Natural killer cell (primary cell): ENCODE data around the gene CEP112. TPM values are rescaled to one million over a fixed set of nuclear protein-coding genes. Genes with fewer than 3 reads are reported as not detected.

Source experiments
- ATAC-seq, 3 donors: fragments of 150-1000 bp in 2 of 3; fragments of 200-7000 bp in 1 of 3; cut with Tn5 transposase; 1 replicate in 1 of 3; 2 replicates in 2 of 3; pipeline ENCODE4 v1.10.0; 2021; ENCODE audit warnings: mild to moderate bottlenecking in 2 of 3, moderate library complexity in 2 of 3
- DNase-seq, 2 donors: peaks; one replicate each; pipeline versions ENCODE4 v3.0.0 to v3.0.0-alpha.2; 2013 to 2021; ENCODE audit warnings: mixed read lengths in 1 of 2
- H3K27ac ChIP-seq: one replicate; pipeline ENCODE4 v1.5.1; 2013; ENCODE audit warnings: mild to moderate bottlenecking, low read length
- H3K27me3 ChIP-seq: one replicate; pipeline ENCODE4 v1.6.1; 2013; ENCODE audit warnings: low read length; ENCODE audit not compliant: control insufficient read depth, insufficient read depth
- H3K36me3 ChIP-seq: one replicate; pipeline ENCODE4 v1.6.1; 2013; ENCODE audit warnings: low read length; ENCODE audit not compliant: control insufficient read depth, insufficient read depth
- H3K4me1 ChIP-seq: one replicate; pipeline ENCODE4 v1.6.1; 2013; ENCODE audit warnings: low read length; ENCODE audit not compliant: control insufficient read depth, insufficient read depth
- H3K4me3 ChIP-seq: one replicate; pipeline ENCODE4 v1.5.1; 2013; ENCODE audit warnings: low read length
- H3K9me3 ChIP-seq: one replicate; pipeline ENCODE4 v1.6.1; 2013; ENCODE audit warnings: low read length; ENCODE audit not compliant: control insufficient read depth, insufficient read depth
- H3K27ac Mint-ChIP-seq, 2 donors: one replicate each; pipeline ENCODE4 v1.8.0; 2022; ENCODE audit warnings: mild to moderate bottlenecking in 2 of 2, mixed read lengths in 2 of 2, moderate library complexity in 1 of 2
- H3K27me3 Mint-ChIP-seq, 2 donors: one replicate each; pipeline ENCODE4 v1.8.0; 2022; ENCODE audit warnings: low read depth in 2 of 2, mixed read lengths in 2 of 2
- H3K36me3 Mint-ChIP-seq: one replicate; pipeline ENCODE4 v1.8.0; 2022; ENCODE audit warnings: mixed read lengths
- H3K4me1 Mint-ChIP-seq, 2 donors: one replicate each; pipeline ENCODE4 v1.8.0; 2022; ENCODE audit warnings: mixed read lengths in 2 of 2
- H3K4me3 Mint-ChIP-seq: one replicate; pipeline ENCODE4 v1.8.0; 2022; ENCODE audit warnings: mild to moderate bottlenecking, moderate library complexity, mixed read lengths
- H3K9me3 Mint-ChIP-seq, 2 donors: one replicate each; pipeline ENCODE4 v1.8.0; 2022; ENCODE audit warnings: mixed read lengths in 2 of 2
- WGBS: methylation state at CpG from one replicate; pipeline ENCODE4 v1.1.7; 2013; ENCODE audit warnings: missing lambda C conversion rate; ENCODE audit not compliant: insufficient coverage; 5-methylcytosine and 5-hydroxymethylcytosine counted together
- intact Hi-C: fragments of 100-400 bp; cut with micrococcal nuclease; formaldehyde crosslinking; loops from one replicate; pipeline ENCODE4 v1.14.2; 2022
- total RNA-seq, 4 donors: library from RNA; stranded (reverse); fragments of 120-200 nt in 1 of 4; gene quantifications; one replicate each; pipeline versions ENCODE4 v1.2.3 to v1.2.4, GENCODE V29; 2013 to 2022
- TF ChIP-seq, protein P1 (sequence below): fragments of 200-600 bp; IDR thresholded peaks from one replicate; pipeline ENCODE4 v1.8.0; 2022; ENCODE audit warnings: antibody characterized with exemption

The CEP112 gene
- total RNA-seq, 3 donors from 2014 or later (not counting 1 experiment from before 2014, with no cell fraction given), result 0.60 to 1.1 (median 0.85) TPM

DNA sequence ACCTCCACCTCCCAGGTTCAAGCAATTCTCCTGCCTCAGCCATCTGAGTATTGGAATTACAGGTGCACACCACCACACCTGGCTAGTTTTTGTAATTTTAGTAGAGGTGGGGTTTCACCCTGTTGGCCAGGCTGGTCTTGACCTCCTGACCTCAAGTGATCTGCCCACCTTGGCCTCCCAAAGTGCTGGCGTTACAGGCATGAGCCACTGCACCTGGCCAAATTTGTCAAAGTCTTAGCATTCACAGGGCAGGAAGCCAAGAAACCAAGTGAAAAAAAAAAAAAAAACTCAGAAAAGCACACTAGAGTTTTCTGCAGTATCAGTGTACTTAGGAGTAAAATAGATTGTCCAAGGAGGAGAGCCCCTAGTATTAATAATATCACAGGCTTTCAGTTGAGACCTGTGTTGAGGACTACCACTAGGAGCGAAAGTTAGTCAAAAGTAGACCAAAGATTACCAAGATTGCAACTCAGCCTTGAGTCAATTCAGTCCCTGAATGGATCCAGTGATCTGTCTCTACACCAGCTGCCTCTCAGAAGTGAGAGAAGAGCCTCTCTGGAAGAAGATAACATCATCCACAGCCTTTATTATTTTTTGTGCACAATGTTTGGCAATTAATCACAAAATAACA is 159.7 kb downstream of the CEP112 start:
- H3K27ac ChIP-seq, result no peak overlapping the region
- no peaks in the 10 kb centered on the region for H3K36me3 Mint-ChIP-seq
- H3K4me3 Mint-ChIP-seq, result no peak overlapping the region
- H3K9me3 Mint-ChIP-seq, result no peaks in the 10 kb centered on the region
- DNase-seq (no peak), ATAC-seq (no peak)
- no peaks in the 10 kb centered on the region for H3K9me3 ChIP-seq
- no peaks in the 10 kb centered on the region for H3K27me3 ChIP-seq
- no peaks in the 10 kb centered on the region for H3K27me3 Mint-ChIP-seq
- no peaks in the 10 kb centered on the region for H3K4me1 ChIP-seq
- no peaks in the 10 kb centered on the region for H3K36me3 ChIP-seq
- H3K27ac Mint-ChIP-seq, result no peak overlapping the region
- 63% methylated on average over 2 of the region's 2 CpGs for WGBS
- TF ChIP-seq, protein P1, sequence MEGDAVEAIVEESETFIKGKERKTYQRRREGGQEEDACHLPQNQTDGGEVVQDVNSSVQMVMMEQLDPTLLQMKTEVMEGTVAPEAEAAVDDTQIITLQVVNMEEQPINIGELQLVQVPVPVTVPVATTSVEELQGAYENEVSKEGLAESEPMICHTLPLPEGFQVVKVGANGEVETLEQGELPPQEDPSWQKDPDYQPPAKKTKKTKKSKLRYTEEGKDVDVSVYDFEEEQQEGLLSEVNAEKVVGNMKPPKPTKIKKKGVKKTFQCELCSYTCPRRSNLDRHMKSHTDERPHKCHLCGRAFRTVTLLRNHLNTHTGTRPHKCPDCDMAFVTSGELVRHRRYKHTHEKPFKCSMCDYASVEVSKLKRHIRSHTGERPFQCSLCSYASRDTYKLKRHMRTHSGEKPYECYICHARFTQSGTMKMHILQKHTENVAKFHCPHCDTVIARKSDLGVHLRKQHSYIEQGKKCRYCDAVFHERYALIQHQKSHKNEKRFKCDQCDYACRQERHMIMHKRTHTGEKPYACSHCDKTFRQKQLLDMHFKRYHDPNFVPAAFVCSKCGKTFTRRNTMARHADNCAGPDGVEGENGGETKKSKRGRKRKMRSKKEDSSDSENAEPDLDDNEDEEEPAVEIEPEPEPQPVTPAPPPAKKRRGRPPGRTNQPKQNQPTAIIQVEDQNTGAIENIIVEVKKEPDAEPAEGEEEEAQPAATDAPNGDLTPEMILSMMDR, result no peak
- intact Hi-C loops, result no loop called here
- no peaks in the 10 kb centered on the region for H3K4me1 Mint-ChIP-seq
- no peak overlapping the region for H3K4me3 ChIP-seq

DNA sequence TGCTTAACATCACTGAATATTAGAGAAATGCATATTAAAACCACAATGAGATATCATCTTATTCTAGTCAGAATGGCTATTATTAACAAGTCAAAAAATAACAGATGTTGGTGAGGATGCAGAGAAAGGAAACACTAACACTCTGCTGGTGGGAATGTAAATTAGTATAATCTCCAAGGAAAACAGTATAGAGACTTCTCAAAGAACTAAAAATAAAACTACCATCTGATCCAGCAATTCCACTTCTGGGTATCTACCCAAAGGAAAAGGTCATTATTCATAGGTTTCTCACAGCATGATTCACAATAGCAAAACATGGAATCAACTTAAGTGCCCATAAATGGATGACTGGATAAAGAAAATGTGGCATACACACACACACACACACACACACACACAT is 166.4 kb downstream of the CEP112 start:
- H3K4me1 Mint-ChIP-seq, result no peaks in the 10 kb centered on the region
- no peak for ATAC-seq
- H3K4me3 ChIP-seq, result no peak overlapping the region
- H3K9me3 ChIP-seq, result no peaks in the 10 kb centered on the region
- intact Hi-C loops, result loop anchor here (10.0 kb wide), 1 partner anchor 61 kb away; no protein-coding TSS in a partner anchor
- DNase-seq, result no peak
- H3K27ac Mint-ChIP-seq, result no peak overlapping the region
- peaks cover 8% of the 10 kb centered on the region in 2 donors for H3K9me3 Mint-ChIP-seq
- H3K36me3 Mint-ChIP-seq, result peaks cover 20% of the 10 kb centered on the region
- TF ChIP-seq, protein P1, result no peak
- H3K4me3 Mint-ChIP-seq, result no peak overlapping the region
- no peak overlapping the region for H3K27ac ChIP-seq
- H3K36me3 ChIP-seq, result no peaks in the 10 kb centered on the region
- no peaks in the 10 kb centered on the region for H3K27me3 ChIP-seq
- H3K4me1 ChIP-seq, result no peaks in the 10 kb centered on the region
- H3K27me3 Mint-ChIP-seq, result peaks cover 0 to 16% of the 10 kb centered on the region in 2 donors

DNA sequence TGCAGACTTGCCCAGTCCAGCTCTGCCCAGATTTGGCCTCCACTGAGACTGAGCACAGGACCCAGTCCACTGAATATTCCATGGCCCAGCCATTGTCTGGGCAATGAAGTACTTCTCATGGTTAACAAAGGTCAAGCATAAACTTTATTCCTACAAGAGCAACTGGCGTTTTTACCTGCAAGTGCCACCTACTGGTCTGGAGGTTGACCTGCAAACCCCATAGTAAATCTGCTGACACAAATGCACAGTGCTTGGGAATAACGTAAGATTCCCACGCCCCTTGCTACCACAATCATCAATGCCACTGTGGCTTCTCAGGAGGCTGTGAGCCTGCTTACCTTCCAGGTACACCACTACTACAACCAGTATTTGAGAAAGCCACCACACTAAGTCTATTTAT is 170.2 kb downstream of the CEP112 start:
- Histone ChIP-seq H3K36me3 (no peaks in the 10 kb centered on the region), H3K4me3 (no peak overlapping the region), H3K9me3 (no peaks in the 10 kb centered on the region), H3K27me3 (no peaks in the 10 kb centered on the region), H3K27ac (no peak overlapping the region), H3K4me1 (no peaks in the 10 kb centered on the region)
- ATAC-seq (no peak), DNase-seq (no peak)
- Mint-ChIP-seq H3K9me3 (peaks cover 8% of the 10 kb centered on the region in 2 donors), H3K4me3 (no peak overlapping the region), H3K4me1 (no peaks in the 10 kb centered on the region), H3K27me3 (peaks cover 0 to 16% of the 10 kb centered on the region in 2 donors), H3K36me3 (peaks cover 20% of the 10 kb centered on the region), H3K27ac (no peak overlapping the region)
- 58% methylated on average over 3 of the region's 3 CpGs for WGBS
- intact Hi-C loops, result loop anchor here (10.0 kb wide), 1 partner anchor 57 kb away; no protein-coding TSS in a partner anchor
- TF ChIP-seq, protein P1, result no peak

DNA sequence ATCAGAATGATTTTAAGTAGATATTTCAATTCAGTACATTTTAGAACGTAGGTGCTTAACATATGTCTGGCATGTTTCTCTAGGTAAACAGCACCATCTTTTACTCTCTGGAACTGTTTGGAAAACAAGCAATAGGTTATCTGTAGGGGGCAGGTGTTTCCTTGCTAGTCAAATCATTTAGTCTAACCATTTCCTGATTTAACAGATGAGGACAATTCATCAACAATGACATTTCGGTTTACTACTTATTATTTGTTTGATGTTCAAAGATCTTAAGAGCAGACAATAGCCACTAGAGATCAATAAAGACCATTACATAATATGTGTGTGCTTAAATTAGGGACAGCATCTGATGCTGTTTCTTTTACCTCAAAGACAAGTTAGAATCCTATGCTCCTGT is 173.1 kb downstream of the CEP112 start:
- Mint-ChIP-seq H3K4me1 (no peaks in the 10 kb centered on the region), H3K36me3 (peaks cover 9% of the 10 kb centered on the region), H3K9me3 (peaks cover 2 to 5% of the 10 kb centered on the region in 2 donors), H3K27me3 (peaks cover 6 to 35% of the 10 kb centered on the region in 2 donors), H3K27ac (no peak overlapping the region), H3K4me3 (no peak overlapping the region)
- Histone ChIP-seq H3K4me1 (no peaks in the 10 kb centered on the region), H3K27ac (no peak overlapping the region), H3K4me3 (no peak overlapping the region), H3K36me3 (no peaks in the 10 kb centered on the region), H3K27me3 (no peaks in the 10 kb centered on the region), H3K9me3 (no peaks in the 10 kb centered on the region)
- WGBS, result 0% methylated on average over 1 of the region's 2 CpGs
- TF ChIP-seq, protein P1, result no peak
- DNase-seq (no peak), ATAC-seq (no peak)
- intact Hi-C loops, result no loop called here
